ENCODE results near the gene HNF4A.

GRCh38 chr20:44442298-44443070 lies 87.0 kb downstream of the HNF4A start:
- TF ChIP-seq CTCF (conservative IDR thresholded peaks at IDR 0.05; ENCODE audit: low read length) = no peak
- TF ChIP-seq EZH2phosphoT487 (IDR thresholded peaks at IDR 0.05; ENCODE audit: borderline replicate concordance, low read depth, low read length) = no peak

Data from OCI-LY7 (cell line).